ENCODE measurements around the gene RYR2.
"Not testable (repeated sequence)": the region's sequence is repeated elsewhere in the genome, so short reads cannot be mapped to it uniquely, and the experiment has no call there.

Gene RYR2

GRCh38 chr1:237105826-237106225 lies 63.8 kb downstream of the RYR2 start:
- no peaks in the 10 kb centered on the region for H3K9me3 ChIP-seq (ENCODE audit: control insufficient read depth, low read length)
- H3K27me3 ChIP-seq (replicated peaks; ENCODE audit: control insufficient read depth, insufficient read depth, low read length, poor library complexity, severe bottlenecking) = no peaks in the 10 kb centered on the region
- DNase-seq = no peak
- H3K36me3 ChIP-seq (ENCODE audit: control insufficient read depth, insufficient read depth, low read length) = no peaks in the 10 kb centered on the region
- no peaks in the 10 kb centered on the region for H3K4me1 ChIP-seq (ENCODE audit: control insufficient read depth, insufficient read depth, low read length, poor library complexity, severe bottlenecking)
- H3K27ac ChIP-seq (ENCODE audit: insufficient read depth, low read length, poor library complexity, severe bottlenecking) = no peak overlapping the region
- no peak overlapping the region for H3K4me3 ChIP-seq (ENCODE audit: insufficient read depth, low read depth, low read length, poor library complexity, severe bottlenecking)

DNA sequence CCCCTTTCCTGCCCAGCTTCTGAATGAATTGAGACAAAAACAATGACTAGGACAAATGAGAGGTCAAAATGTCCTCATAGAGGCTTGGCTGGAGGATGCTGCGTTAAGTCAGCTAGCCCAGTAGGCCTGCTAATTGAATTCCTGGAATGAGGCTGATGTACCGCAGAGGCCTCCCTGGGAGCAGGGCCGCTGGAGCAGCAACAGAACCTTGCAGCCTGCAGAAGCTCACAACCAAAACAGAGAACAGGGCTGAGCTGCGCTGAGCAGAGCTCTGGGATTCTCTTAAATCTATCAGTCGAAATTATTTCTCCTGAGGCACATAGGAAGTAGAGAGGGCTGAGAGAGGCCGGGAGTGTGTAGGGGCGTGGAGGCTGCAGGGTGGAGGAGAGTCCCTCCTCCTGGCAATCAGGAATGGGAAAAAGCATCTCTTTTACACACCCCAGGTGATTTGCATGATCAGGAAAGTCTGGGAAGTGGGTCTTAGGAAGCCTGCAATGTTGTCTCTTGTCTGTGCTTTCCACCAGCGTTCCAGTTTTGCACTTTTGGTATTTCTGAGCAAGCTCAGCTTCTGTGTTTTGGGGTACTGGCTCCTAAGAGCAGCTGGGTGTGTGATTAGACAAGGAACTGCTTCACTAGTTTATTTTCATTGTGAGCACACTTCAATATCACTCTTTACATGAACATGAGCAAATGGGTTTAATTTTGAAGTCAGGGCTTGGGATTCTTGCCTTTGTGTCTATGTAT lies 66.5 kb downstream of the RYR2 start:
- no peaks in the 10 kb centered on the region for H3K36me3 ChIP-seq (ENCODE audit: control insufficient read depth, insufficient read depth, low read length)
- no peak overlapping the region for H3K4me3 ChIP-seq (ENCODE audit: insufficient read depth, low read depth, low read length, poor library complexity, severe bottlenecking)
- no peak for DNase-seq
- H3K4me1 ChIP-seq (ENCODE audit: control insufficient read depth, insufficient read depth, low read length, poor library complexity, severe bottlenecking) = no peaks in the 10 kb centered on the region
- no peak overlapping the region for H3K27ac ChIP-seq (ENCODE audit: insufficient read depth, low read length, poor library complexity, severe bottlenecking)
- H3K9me3 ChIP-seq (ENCODE audit: control insufficient read depth, low read length) = no peaks in the 10 kb centered on the region
- no peaks in the 10 kb centered on the region for H3K27me3 ChIP-seq (replicated peaks; ENCODE audit: control insufficient read depth, insufficient read depth, low read length, poor library complexity, severe bottlenecking)

GRCh38 chr1:237111807-237112206 lies 69.8 kb downstream of the RYR2 start:
- Histone ChIP-seq H3K9me3 (ENCODE audit: control insufficient read depth, low read length) (no peaks in the 10 kb centered on the region), H3K36me3 (ENCODE audit: control insufficient read depth, insufficient read depth, low read length) (no peaks in the 10 kb centered on the region), H3K4me3 (ENCODE audit: insufficient read depth, low read depth, low read length, poor library complexity, severe bottlenecking) (no peak overlapping the region), H3K27me3 (replicated peaks; ENCODE audit: control insufficient read depth, insufficient read depth, low read length, poor library complexity, severe bottlenecking) (no peaks in the 10 kb centered on the region), H3K4me1 (ENCODE audit: control insufficient read depth, insufficient read depth, low read length, poor library complexity, severe bottlenecking) (no peaks in the 10 kb centered on the region), H3K27ac (ENCODE audit: insufficient read depth, low read length, poor library complexity, severe bottlenecking) (no peak overlapping the region)
- DNase-seq = no peak

DNA sequence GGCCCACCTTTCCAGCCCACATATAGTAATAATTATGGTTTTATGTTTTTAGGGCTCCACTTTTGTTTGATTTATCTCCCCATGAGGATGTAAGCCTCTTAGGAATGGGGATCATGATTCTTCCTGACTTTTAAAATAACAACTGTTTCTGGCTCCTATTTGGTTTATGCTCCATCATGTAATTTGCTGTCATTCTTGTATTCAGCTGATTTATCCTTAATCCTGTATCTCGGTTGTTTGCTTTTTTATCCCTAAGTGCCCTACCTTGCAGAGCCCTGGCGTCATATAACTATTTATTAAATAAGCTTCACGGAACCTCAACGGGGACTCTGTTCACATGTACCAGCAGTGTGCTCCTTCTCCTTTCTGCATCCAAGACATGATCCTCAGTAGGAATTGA lies 70.7 kb downstream of the RYR2 start:
- no peaks in the 10 kb centered on the region for H3K36me3 ChIP-seq (ENCODE audit: control insufficient read depth, insufficient read depth, low read length)
- H3K27ac ChIP-seq (ENCODE audit: insufficient read depth, low read length, poor library complexity, severe bottlenecking) = no peak overlapping the region
- DNase-seq = no peak
- no peak overlapping the region for H3K4me3 ChIP-seq (ENCODE audit: insufficient read depth, low read depth, low read length, poor library complexity, severe bottlenecking)
- no peaks in the 10 kb centered on the region for H3K4me1 ChIP-seq (ENCODE audit: control insufficient read depth, insufficient read depth, low read length, poor library complexity, severe bottlenecking)
- no peaks in the 10 kb centered on the region for H3K27me3 ChIP-seq (replicated peaks; ENCODE audit: control insufficient read depth, insufficient read depth, low read length, poor library complexity, severe bottlenecking)
- H3K9me3 ChIP-seq (ENCODE audit: control insufficient read depth, low read length) = no peaks in the 10 kb centered on the region

- H3K9me3 ChIP-seq (ENCODE audit: control insufficient read depth, low read length) = no peaks in the 10 kb centered on the region
- no peaks in the 10 kb centered on the region for H3K4me1 ChIP-seq (ENCODE audit: control insufficient read depth, insufficient read depth, low read length, poor library complexity, severe bottlenecking)
- H3K4me3 ChIP-seq (ENCODE audit: insufficient read depth, low read depth, low read length, poor library complexity, severe bottlenecking) = no peak overlapping the region
- no peaks in the 10 kb centered on the region for H3K27me3 ChIP-seq (replicated peaks; ENCODE audit: control insufficient read depth, insufficient read depth, low read length, poor library complexity, severe bottlenecking)
- DNase-seq = no peak
- no peak overlapping the region for H3K27ac ChIP-seq (ENCODE audit: insufficient read depth, low read length, poor library complexity, severe bottlenecking)
- no peaks in the 10 kb centered on the region for H3K36me3 ChIP-seq (ENCODE audit: control insufficient read depth, insufficient read depth, low read length)
These were observed 73.1 kb downstream of the RYR2 start for GRCh38 chr1:237115035-237115434.

DNA sequence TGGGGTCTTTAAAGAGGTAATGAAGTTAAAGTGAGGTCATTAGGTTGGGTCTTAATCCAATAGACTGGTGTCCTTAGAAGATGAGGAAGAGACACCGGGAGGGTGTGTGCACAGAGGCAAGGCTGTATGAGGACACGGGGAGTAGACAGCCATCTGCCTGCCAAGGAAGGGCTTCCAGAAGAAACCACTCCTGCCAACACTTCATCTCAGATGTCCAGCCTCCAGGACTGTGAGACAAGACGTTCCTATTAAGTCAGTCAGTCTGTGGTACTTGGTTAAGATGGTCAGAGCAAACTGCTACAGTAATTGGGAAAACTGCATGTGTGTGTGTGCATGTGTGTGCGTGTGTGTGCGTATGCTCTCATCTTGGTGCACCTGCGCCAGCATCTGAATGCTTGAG lies 77.1 kb downstream of the RYR2 start:
- DNase-seq = no peak
- no peak overlapping the region for H3K27ac ChIP-seq (ENCODE audit: insufficient read depth, low read length, poor library complexity, severe bottlenecking)
- peaks cover 3% of the 10 kb centered on the region for H3K27me3 ChIP-seq (replicated peaks; ENCODE audit: control insufficient read depth, insufficient read depth, low read length, poor library complexity, severe bottlenecking)
- H3K9me3 ChIP-seq (ENCODE audit: control insufficient read depth, low read length) = no peaks in the 10 kb centered on the region
- no peak overlapping the region for H3K4me3 ChIP-seq (ENCODE audit: insufficient read depth, low read depth, low read length, poor library complexity, severe bottlenecking)
- no peaks in the 10 kb centered on the region for H3K36me3 ChIP-seq (ENCODE audit: control insufficient read depth, insufficient read depth, low read length)
- no peaks in the 10 kb centered on the region for H3K4me1 ChIP-seq (ENCODE audit: control insufficient read depth, insufficient read depth, low read length, poor library complexity, severe bottlenecking)

GRCh38 chr1:237120683-237121082 lies 78.7 kb downstream of the RYR2 start:
- no peak overlapping the region for H3K4me3 ChIP-seq (ENCODE audit: insufficient read depth, low read depth, low read length, poor library complexity, severe bottlenecking)
- H3K9me3 ChIP-seq (ENCODE audit: control insufficient read depth, low read length) = no peaks in the 10 kb centered on the region
- peaks cover 3% of the 10 kb centered on the region for H3K27me3 ChIP-seq (replicated peaks; ENCODE audit: control insufficient read depth, insufficient read depth, low read length, poor library complexity, severe bottlenecking)
- DNase-seq = no peak
- no peaks in the 10 kb centered on the region for H3K36me3 ChIP-seq (ENCODE audit: control insufficient read depth, insufficient read depth, low read length)
- H3K4me1 ChIP-seq (ENCODE audit: control insufficient read depth, insufficient read depth, low read length, poor library complexity, severe bottlenecking) = no peaks in the 10 kb centered on the region
- H3K27ac ChIP-seq (ENCODE audit: insufficient read depth, low read length, poor library complexity, severe bottlenecking) = no peak overlapping the region

GRCh38 chr1:237124856-237125462 lies 83.0 kb downstream of the RYR2 start:
- H3K4me3 ChIP-seq (ENCODE audit: insufficient read depth, low read depth, low read length, poor library complexity, severe bottlenecking) = no peak overlapping the region
- DNase-seq = no peak

DNA sequence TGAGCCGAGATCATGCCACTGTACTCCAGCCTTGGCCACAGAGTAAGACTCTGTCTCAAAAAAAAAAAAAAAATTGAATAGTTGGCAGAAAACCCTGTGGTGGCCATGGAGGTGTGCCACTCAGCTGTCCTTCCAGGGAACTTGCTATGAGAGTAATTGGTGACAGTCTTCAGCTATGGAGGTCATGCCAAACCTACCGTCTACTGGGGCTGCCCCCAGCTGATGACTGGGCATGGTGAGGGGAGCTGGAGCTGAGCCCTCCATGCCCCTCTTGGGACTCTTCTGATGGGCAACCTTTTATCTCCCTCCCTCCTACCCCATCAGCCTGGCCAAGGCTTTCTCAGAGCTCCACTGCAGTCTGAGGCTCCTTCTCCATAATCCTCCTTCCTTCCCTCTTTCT lies 84.2 kb downstream of the RYR2 start:
- Histone ChIP-seq H3K36me3 (ENCODE audit: control insufficient read depth, insufficient read depth, low read length) (no peaks in the 10 kb centered on the region), H3K4me1 (ENCODE audit: control insufficient read depth, insufficient read depth, low read length, poor library complexity, severe bottlenecking) (no peaks in the 10 kb centered on the region), H3K27ac (ENCODE audit: insufficient read depth, low read length, poor library complexity, severe bottlenecking) (no peak overlapping the region), H3K9me3 (ENCODE audit: control insufficient read depth, low read length) (no peaks in the 10 kb centered on the region), H3K27me3 (replicated peaks; ENCODE audit: control insufficient read depth, insufficient read depth, low read length, poor library complexity, severe bottlenecking) (peaks cover 3% of the 10 kb centered on the region), H3K4me3 (ENCODE audit: insufficient read depth, low read depth, low read length, poor library complexity, severe bottlenecking) (no peak overlapping the region)
- no peak for DNase-seq

More at GRCh38 chr1:237124856-237125462, 83.0 kb downstream of the RYR2 start:
- Histone ChIP-seq H3K4me1 (ENCODE audit: control insufficient read depth, insufficient read depth, low read length, poor library complexity, severe bottlenecking) (no peaks in the 10 kb centered on the region), H3K27ac (ENCODE audit: insufficient read depth, low read length, poor library complexity, severe bottlenecking) (no peak overlapping the region), H3K36me3 (ENCODE audit: control insufficient read depth, insufficient read depth, low read length) (no peaks in the 10 kb centered on the region), H3K27me3 (replicated peaks; ENCODE audit: control insufficient read depth, insufficient read depth, low read length, poor library complexity, severe bottlenecking) (peaks cover 3% of the 10 kb centered on the region), H3K9me3 (ENCODE audit: control insufficient read depth, low read length) (no peaks in the 10 kb centered on the region)

DNA sequence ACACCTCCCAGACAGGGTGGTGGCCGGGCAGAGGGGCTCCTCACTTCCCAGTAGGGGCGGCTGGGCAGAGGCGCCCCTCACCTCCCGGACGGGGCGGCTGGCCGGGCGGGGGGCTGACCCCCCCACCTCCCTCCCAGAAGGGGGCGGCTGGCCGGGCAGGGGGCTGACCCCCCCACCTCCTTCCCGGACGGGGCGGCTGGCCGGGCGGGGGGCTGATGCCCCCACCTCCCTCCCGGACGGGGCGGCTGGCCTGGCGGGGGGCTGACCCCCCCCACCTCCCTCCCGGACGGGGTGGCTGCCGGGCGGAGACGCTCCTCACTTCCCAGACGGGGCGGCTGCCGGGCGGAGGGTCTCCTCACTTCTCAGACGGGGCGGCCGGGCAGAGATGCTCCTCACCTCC lies 85.3 kb downstream of the RYR2 start:
- not testable (repeated sequence) for H3K4me1 ChIP-seq (ENCODE audit: control insufficient read depth, insufficient read depth, low read length, poor library complexity, severe bottlenecking); H3K27me3 ChIP-seq (replicated peaks; ENCODE audit: control insufficient read depth, insufficient read depth, low read length, poor library complexity, severe bottlenecking); H3K27ac ChIP-seq (ENCODE audit: insufficient read depth, low read length, poor library complexity, severe bottlenecking); H3K4me3 ChIP-seq (ENCODE audit: insufficient read depth, low read depth, low read length, poor library complexity, severe bottlenecking); DNase-seq; H3K9me3 ChIP-seq (ENCODE audit: control insufficient read depth, low read length); H3K36me3 ChIP-seq (ENCODE audit: control insufficient read depth, insufficient read depth, low read length)
